Natural killer cell (primary cell): ENCODE measurements around the gene CD177. TPM values are rescaled to one million over a fixed set of nuclear protein-coding genes. Genes with fewer than 3 reads are reported as not detected.
"Not testable (repeated sequence)": the region's sequence is repeated elsewhere in the genome, so short reads cannot be mapped to it uniquely, and the experiment has no call there.

ENCODE experiments used
- ATAC-seq, 3 donors: fragments of 150-1000 bp in 2 of 3; fragments of 200-7000 bp in 1 of 3; cut with Tn5 transposase; 1 replicate in 1 of 3; 2 replicates in 2 of 3; pipeline ENCODE4 v1.10.0; 2021; ENCODE audit warnings: mild to moderate bottlenecking in 2 of 3, moderate library complexity in 2 of 3
- DNase-seq, 2 donors: peaks; one replicate each; pipeline versions ENCODE4 v3.0.0 to v3.0.0-alpha.2; 2013 to 2021; ENCODE audit warnings: mixed read lengths in 1 of 2
- H3K27ac ChIP-seq: one replicate; pipeline ENCODE4 v1.5.1; 2013; ENCODE audit warnings: mild to moderate bottlenecking, low read length
- H3K27me3 ChIP-seq: one replicate; pipeline ENCODE4 v1.6.1; 2013; ENCODE audit warnings: low read length; ENCODE audit not compliant: control insufficient read depth, insufficient read depth
- H3K36me3 ChIP-seq: one replicate; pipeline ENCODE4 v1.6.1; 2013; ENCODE audit warnings: low read length; ENCODE audit not compliant: control insufficient read depth, insufficient read depth
- H3K4me1 ChIP-seq: one replicate; pipeline ENCODE4 v1.6.1; 2013; ENCODE audit warnings: low read length; ENCODE audit not compliant: control insufficient read depth, insufficient read depth
- H3K4me3 ChIP-seq: one replicate; pipeline ENCODE4 v1.5.1; 2013; ENCODE audit warnings: low read length
- H3K9me3 ChIP-seq: one replicate; pipeline ENCODE4 v1.6.1; 2013; ENCODE audit warnings: low read length; ENCODE audit not compliant: control insufficient read depth, insufficient read depth
- H3K27ac Mint-ChIP-seq, 2 donors: one replicate each; pipeline ENCODE4 v1.8.0; 2022; ENCODE audit warnings: mild to moderate bottlenecking in 2 of 2, mixed read lengths in 2 of 2, moderate library complexity in 1 of 2
- H3K27me3 Mint-ChIP-seq, 2 donors: one replicate each; pipeline ENCODE4 v1.8.0; 2022; ENCODE audit warnings: low read depth in 2 of 2, mixed read lengths in 2 of 2
- H3K36me3 Mint-ChIP-seq: one replicate; pipeline ENCODE4 v1.8.0; 2022; ENCODE audit warnings: mixed read lengths
- H3K4me1 Mint-ChIP-seq, 2 donors: one replicate each; pipeline ENCODE4 v1.8.0; 2022; ENCODE audit warnings: mixed read lengths in 2 of 2
- H3K4me3 Mint-ChIP-seq: one replicate; pipeline ENCODE4 v1.8.0; 2022; ENCODE audit warnings: mild to moderate bottlenecking, moderate library complexity, mixed read lengths
- H3K9me3 Mint-ChIP-seq, 2 donors: one replicate each; pipeline ENCODE4 v1.8.0; 2022; ENCODE audit warnings: mixed read lengths in 2 of 2
- CTCF ChIP-seq: fragments of 200-600 bp; IDR thresholded peaks from one replicate; pipeline ENCODE4 v1.8.0; 2022; ENCODE audit warnings: antibody characterized with exemption
- WGBS: methylation state at CpG from one replicate; pipeline ENCODE4 v1.1.7; 2013; ENCODE audit warnings: missing lambda C conversion rate; ENCODE audit not compliant: insufficient coverage; 5-methylcytosine and 5-hydroxymethylcytosine counted together
- intact Hi-C: fragments of 100-400 bp; cut with micrococcal nuclease; formaldehyde crosslinking; loops from one replicate; pipeline ENCODE4 v1.14.2; 2022
- total RNA-seq, 4 donors: library from RNA; stranded (reverse); fragments of 120-200 nt in 1 of 4; gene quantifications; one replicate each; pipeline versions ENCODE4 v1.2.3 to v1.2.4, GENCODE V29; 2013 to 2022

The CD177 gene
- total RNA-seq, 3 donors from 2014 or later (not counting 1 experiment from before 2014, with no cell fraction given), result not detected

GRCh38 chr19:43372462-43372861 is 19.0 kb downstream of the CD177 start:
- no peaks in the 10 kb centered on the region for H3K9me3 ChIP-seq
- Mint-ChIP-seq H3K4me3 (no peak overlapping the region), H3K27me3 (peaks cover 0 to 2% of the 10 kb centered on the region in 2 donors), H3K9me3 (no peaks in the 10 kb centered on the region), H3K4me1 (peaks cover 0 to 6% of the 10 kb centered on the region in 2 donors), H3K36me3 (no peaks in the 10 kb centered on the region), H3K27ac (no peak overlapping the region)
- WGBS, result 49% methylated on average over 7 of the region's 7 CpGs
- H3K4me3 ChIP-seq, result no peak overlapping the region
- no peaks in the 10 kb centered on the region for H3K4me1 ChIP-seq
- intact Hi-C loops, result no loop called here
- no peak for DNase-seq
- ATAC-seq, result peak in 1 of 3 donors; percentile 49
- no peak for TF ChIP-seq CTCF
- H3K27ac ChIP-seq, result no peak overlapping the region
- no peaks in the 10 kb centered on the region for H3K27me3 ChIP-seq
- H3K36me3 ChIP-seq, result no peaks in the 10 kb centered on the region

- H3K27ac ChIP-seq, H3K4me3 ChIP-seq, H3K4me1 ChIP-seq, H3K4me1 Mint-ChIP-seq, H3K27me3 ChIP-seq, H3K27me3 Mint-ChIP-seq, intact Hi-C loops, DNase-seq, H3K9me3 ChIP-seq, H3K9me3 Mint-ChIP-seq, H3K36me3 Mint-ChIP-seq, H3K4me3 Mint-ChIP-seq, ATAC-seq, H3K36me3 ChIP-seq, H3K27ac Mint-ChIP-seq: not testable (repeated sequence)
- WGBS, result no CpG with 5 or more reads among the region's 3 CpGs
Observed at GRCh38 chr19:43377624-43378023, 24.1 kb downstream of the CD177 start.

GRCh38 chr19:43380008-43380407 is 26.5 kb downstream of the CD177 start:
- intact Hi-C loops, result no loop called here
- DNase-seq, result no peak
- Histone ChIP-seq H3K27ac (no peak overlapping the region), H3K27me3 (no peaks in the 10 kb centered on the region), H3K9me3 (no peaks in the 10 kb centered on the region), H3K4me3 (no peak overlapping the region), H3K4me1 (no peaks in the 10 kb centered on the region), H3K36me3 (no peaks in the 10 kb centered on the region)
- ATAC-seq, result no peak
- Mint-ChIP-seq H3K27me3 (peaks cover 7% of the 10 kb centered on the region in 2 donors), H3K9me3 (no peaks in the 10 kb centered on the region), H3K4me1 (no peaks in the 10 kb centered on the region), H3K4me3 (no peak overlapping the region), H3K27ac (no peak overlapping the region), H3K36me3 (no peaks in the 10 kb centered on the region)
- 90% methylated on average over 14 of the region's 14 CpGs for WGBS
- no peak for TF ChIP-seq CTCF

- Histone ChIP-seq H3K4me3 (no peak overlapping the region), H3K36me3 (no peaks in the 10 kb centered on the region), H3K4me1 (no peaks in the 10 kb centered on the region), H3K27ac (no peak overlapping the region), H3K27me3 (no peaks in the 10 kb centered on the region), H3K9me3 (no peaks in the 10 kb centered on the region)
- TF ChIP-seq CTCF, result no peak
- WGBS, result 82% methylated on average over 4 of the region's 4 CpGs
- intact Hi-C loops, result no loop called here
- Mint-ChIP-seq H3K36me3 (no peaks in the 10 kb centered on the region), H3K27me3 (peaks cover 7% of the 10 kb centered on the region in 2 donors), H3K4me3 (no peak overlapping the region), H3K27ac (no peak overlapping the region), H3K4me1 (no peaks in the 10 kb centered on the region), H3K9me3 (no peaks in the 10 kb centered on the region)
- DNase-seq (no peak), ATAC-seq (no peak)
Observed at GRCh38 chr19:43380771-43381386, 27.4 kb downstream of the CD177 start.

- H3K4me1 ChIP-seq, H3K36me3 Mint-ChIP-seq, H3K4me3 ChIP-seq, H3K27me3 Mint-ChIP-seq, H3K4me1 Mint-ChIP-seq, H3K4me3 Mint-ChIP-seq, intact Hi-C loops, H3K36me3 ChIP-seq, DNase-seq, H3K9me3 ChIP-seq, H3K9me3 Mint-ChIP-seq, H3K27ac Mint-ChIP-seq, H3K27me3 ChIP-seq, H3K27ac ChIP-seq, ATAC-seq: not testable (repeated sequence)
- WGBS, result 45% methylated on average over 4 of the region's 12 CpGs
Observed at GRCh38 chr19:43382586-43383216, 29.2 kb downstream of the CD177 start.

GRCh38 chr19:43383254-43383653 is 29.8 kb downstream of the CD177 start:
- H3K4me1 ChIP-seq, H3K36me3 Mint-ChIP-seq, H3K9me3 Mint-ChIP-seq, H3K9me3 ChIP-seq, H3K4me3 Mint-ChIP-seq, H3K27ac Mint-ChIP-seq, H3K27ac ChIP-seq, ATAC-seq, H3K27me3 Mint-ChIP-seq, H3K4me1 Mint-ChIP-seq, H3K4me3 ChIP-seq, DNase-seq, H3K27me3 ChIP-seq, intact Hi-C loops, H3K36me3 ChIP-seq: not testable (repeated sequence)
- WGBS, result 96% methylated on average over 6 of the region's 7 CpGs
